GM23248 (cell line): ENCODE data around the gene UCK2. TPM values are rescaled to one million over a fixed set of nuclear protein-coding genes. Genes with fewer than 3 reads are reported as not detected.

ENCODE experiments used
- DNase-seq: peaks from one replicate; pipeline ENCODE4 v3.0.0-alpha.2; 2015
- H2AFZ ChIP-seq: fragments of 200-600 bp; sonication (generic); 2 replicates; pipeline ENCODE4 v1.6.1; 2016; ENCODE audit warnings: antibody characterized with exemption
- H3F3A ChIP-seq: fragments of 200-600 bp; sonication (generic); 2 replicates; pipeline ENCODE4 v1.6.1; 2016; ENCODE audit warnings: mild to moderate bottlenecking, antibody characterized with exemption, mixed run types; ENCODE audit not compliant: insufficient read depth
- H3K27ac ChIP-seq: fragments of 200-600 bp; sonication (generic); 2 replicates; pipeline ENCODE4 v1.5.1; 2016; ENCODE audit warnings: mild to moderate bottlenecking
- H3K27me3 ChIP-seq: fragments of 200-600 bp; sonication (generic); replicated peaks from 2 replicates; pipeline ENCODE4 v1.6.1; 2016; ENCODE audit warnings: mild to moderate bottlenecking; ENCODE audit not compliant: insufficient read depth
- H3K36me3 ChIP-seq: fragments of 200-600 bp; sonication (generic); 2 replicates; pipeline ENCODE4 v1.6.1; 2016; ENCODE audit warnings: low read depth, mild to moderate bottlenecking
- H3K4me1 ChIP-seq: fragments of 200-600 bp; sonication (generic); 2 replicates; pipeline ENCODE4 v1.6.1; 2016; ENCODE audit warnings: mild to moderate bottlenecking; ENCODE audit not compliant: insufficient read depth
- H3K4me2 ChIP-seq: fragments of 200-600 bp; sonication (generic); one replicate; pipeline ENCODE4 v1.6.1; 2016; ENCODE audit warnings: mild to moderate bottlenecking; ENCODE audit not compliant: unreplicated experiment
- H3K4me3 ChIP-seq: fragments of 200-600 bp; sonication (generic); 2 replicates; pipeline ENCODE4 v1.5.1; 2016; ENCODE audit warnings: mild to moderate bottlenecking
- H3K79me2 ChIP-seq: fragments of 200-600 bp; sonication (generic); 2 replicates; pipeline ENCODE4 v1.6.1; 2016; ENCODE audit warnings: mild to moderate bottlenecking; ENCODE audit not compliant: insufficient read depth
- H3K9ac ChIP-seq: fragments of 200-600 bp; sonication (generic); 2 replicates; pipeline ENCODE4 v1.6.1; 2016; ENCODE audit warnings: mild to moderate bottlenecking
- H3K9me2 ChIP-seq: fragments of 200-600 bp; sonication (generic); 2 replicates; pipeline ENCODE4 v1.6.1; 2016; ENCODE audit warnings: mixed run types, mild to moderate bottlenecking, moderate library complexity; ENCODE audit not compliant: insufficient read depth
- H3K9me3 ChIP-seq: fragments of 200-600 bp; sonication (generic); one replicate; pipeline ENCODE4 v1.6.1; 2017; ENCODE audit warnings: low read depth
- H4K20me1 ChIP-seq: fragments of 200-600 bp; sonication (generic); 2 replicates; pipeline ENCODE4 v1.6.0; 2016; ENCODE audit not compliant: insufficient read depth
- EZH2 ChIP-seq: fragments of 200-600 bp; sonication (generic); IDR thresholded peaks from 2 replicates; pipeline ENCODE4 v1.6.1; 2018; ENCODE audit warnings: antibody characterized with exemption, mild to moderate bottlenecking; ENCODE audit not compliant: insufficient read depth, poor library complexity, severe bottlenecking
- EZH2phosphoT487 ChIP-seq: fragments of 200-600 bp; sonication (generic); IDR thresholded peaks from 2 replicates; pipeline ENCODE4 v1.6.1; 2018; ENCODE audit warnings: antibody characterized with exemption, moderate library complexity, mild to moderate bottlenecking, low read depth; ENCODE audit not compliant: insufficient read depth
- WGBS, 2 experiments: methylation state at CpG; one replicate each; pipeline ENCODE4 v1.1.6; 2015 to 2017; ENCODE audit warnings: low lambda C conversion rate in 2 of 2, low coverage in 1 of 2; ENCODE audit errors: missing lambda C conversion rate in 2 of 2; 5-methylcytosine and 5-hydroxymethylcytosine counted together
- in situ Hi-C: fragments of 300-500 bp; cut with MboI; formaldehyde crosslinking; loops from 2 replicates; pipeline ENCODE4 v1.15.0; 2020
- polyA plus RNA-seq: library from polyadenylated mRNA; unstranded; fragments of >200 nt; fragmentation: Nextera tagmentation; extraction: Ambion mirVana; gene quantifications from 2 replicates; pipeline ENCODE4 v1.2.1, GENCODE V29; 2016
- total RNA-seq: library from RNA; depleted of rRNA; stranded (reverse); fragments of >200 nt; shearing (Covaris generic); gene quantifications from 2 replicates; pipeline ENCODE4 v1.2.3, GENCODE V29; 2014

The UCK2 gene
- total and polyA plus RNA-seq, 2 experiments from 2014 or later, result 78.2 to 81.9 TPM

- in situ Hi-C loops, result no loop called here
- H3K9me2 ChIP-seq, result no peaks in the 10 kb centered on the region
- TF ChIP-seq EZH2phosphoT487 (no peak), EZH2 (no peak)
- no peaks in the 10 kb centered on the region for H3K27me3 ChIP-seq
- no peak for DNase-seq
- peaks cover 4% of the 10 kb centered on the region; the same call in 1 of the 2 replicates for H3K36me3 ChIP-seq
- no peak overlapping the region for H3K4me3 ChIP-seq
- 96 to 98% methylated on average over 7 of the region's 7 CpGs for WGBS, 2 experiments
- no peaks in the 10 kb centered on the region for H3K9me3 ChIP-seq
- H2AFZ ChIP-seq, result no peak overlapping the region
- no peaks in the 10 kb centered on the region; the same call in 1 of the 2 replicates for H3F3A ChIP-seq
- peaks cover 16% of the 10 kb centered on the region; the same call in 1 of the 2 replicates for H4K20me1 ChIP-seq
- H3K4me2 ChIP-seq, result no peak overlapping the region
- no peak overlapping the region for H3K9ac ChIP-seq
- peaks cover 100% of the 10 kb centered on the region for H3K79me2 ChIP-seq
- no peak overlapping the region for H3K27ac ChIP-seq
- H3K4me1 ChIP-seq, result peaks cover 2% of the 10 kb centered on the region; the same call in 1 of the 2 replicates
Observed at GRCh38 chr1:165877940-165878556, 50.6 kb downstream of the UCK2 start.

GRCh38 chr1:165879946-165880345 is 52.5 kb downstream of the UCK2 start:
- in situ Hi-C loops, result no loop called here
- Histone ChIP-seq H3K9me2 (no peaks in the 10 kb centered on the region), H3F3A (no peaks in the 10 kb centered on the region; the same call in 1 of the 2 replicates), H3K79me2 (peaks cover 100% of the 10 kb centered on the region), H3K4me2 (no peak overlapping the region), H3K27me3 (no peaks in the 10 kb centered on the region), H3K9ac (no peak overlapping the region), H3K4me1 (peaks cover 11% of the 10 kb centered on the region), H3K4me3 (no peak overlapping the region), H2AFZ (no peak overlapping the region), H3K36me3 (peaks cover 4% of the 10 kb centered on the region; the same call in 1 of the 2 replicates), H3K27ac (no peak overlapping the region), H3K9me3 (no peaks in the 10 kb centered on the region), H4K20me1 (peaks cover 16% of the 10 kb centered on the region; the same call in 1 of the 2 replicates)
- 79 to 83% methylated on average over 4 of the region's 4 CpGs for WGBS, 2 experiments
- TF ChIP-seq EZH2, result no peak
- TF ChIP-seq EZH2phosphoT487, result no peak
- no peak for DNase-seq

- 98 to 99% methylated on average over 5 of the region's 5 CpGs for WGBS, 2 experiments
- H3K9ac ChIP-seq, result no peak overlapping the region
- no peak overlapping the region for H3K4me3 ChIP-seq
- H3K27ac ChIP-seq, result no peak overlapping the region
- no peak overlapping the region for H3K4me2 ChIP-seq
- H3K79me2 ChIP-seq, result peaks cover 100% of the 10 kb centered on the region
- H2AFZ ChIP-seq, result no peak overlapping the region
- no peak for DNase-seq
- in situ Hi-C loops, result no loop called here
- H4K20me1 ChIP-seq, result peaks cover 16% of the 10 kb centered on the region; the same call in 1 of the 2 replicates
- H3K9me3 ChIP-seq, result no peaks in the 10 kb centered on the region
- H3K9me2 ChIP-seq, result no peaks in the 10 kb centered on the region
- TF ChIP-seq EZH2 (no peak), EZH2phosphoT487 (no peak)
- H3K27me3 ChIP-seq, result no peaks in the 10 kb centered on the region
- peaks cover 4% of the 10 kb centered on the region; the same call in 1 of the 2 replicates for H3K36me3 ChIP-seq
- no peaks in the 10 kb centered on the region; the same call in 1 of the 2 replicates for H3F3A ChIP-seq
- H3K4me1 ChIP-seq, result peaks cover 17% of the 10 kb centered on the region
Observed at GRCh38 chr1:165880993-165881392, 53.6 kb downstream of the UCK2 start.

GRCh38 chr1:165882168-165882837 is 54.9 kb downstream of the UCK2 start:
- in situ Hi-C loops, result no loop called here
- Histone ChIP-seq H3K27me3 (no peaks in the 10 kb centered on the region), H4K20me1 (peaks cover 9% of the 10 kb centered on the region; the same call in 1 of the 2 replicates), H3K9ac (no peak overlapping the region), H3K9me3 (no peaks in the 10 kb centered on the region), H3K9me2 (no peaks in the 10 kb centered on the region), H3K4me2 (no peak overlapping the region), H3F3A (no peaks in the 10 kb centered on the region), H3K27ac (no peak overlapping the region), H3K4me3 (no peak overlapping the region), H3K4me1 (peaks cover 17% of the 10 kb centered on the region), H2AFZ (no peak overlapping the region), H3K36me3 (peaks cover 3% of the 10 kb centered on the region; the same call in 1 of the 2 replicates), H3K79me2 (peaks cover 100% of the 10 kb centered on the region)
- WGBS, 2 experiments, result 80 to 81% methylated on average over 3 of the region's 3 CpGs
- TF ChIP-seq EZH2, result no peak
- TF ChIP-seq EZH2phosphoT487, result no peak
- DNase-seq, result no peak
